Measurements from ENCODE around the gene HDAC2.
"Not testable (repeated sequence)": the region's sequence is repeated elsewhere in the genome, so short reads cannot be mapped to it uniquely, and the experiment has no call there.

The HDAC2 gene

DNA sequence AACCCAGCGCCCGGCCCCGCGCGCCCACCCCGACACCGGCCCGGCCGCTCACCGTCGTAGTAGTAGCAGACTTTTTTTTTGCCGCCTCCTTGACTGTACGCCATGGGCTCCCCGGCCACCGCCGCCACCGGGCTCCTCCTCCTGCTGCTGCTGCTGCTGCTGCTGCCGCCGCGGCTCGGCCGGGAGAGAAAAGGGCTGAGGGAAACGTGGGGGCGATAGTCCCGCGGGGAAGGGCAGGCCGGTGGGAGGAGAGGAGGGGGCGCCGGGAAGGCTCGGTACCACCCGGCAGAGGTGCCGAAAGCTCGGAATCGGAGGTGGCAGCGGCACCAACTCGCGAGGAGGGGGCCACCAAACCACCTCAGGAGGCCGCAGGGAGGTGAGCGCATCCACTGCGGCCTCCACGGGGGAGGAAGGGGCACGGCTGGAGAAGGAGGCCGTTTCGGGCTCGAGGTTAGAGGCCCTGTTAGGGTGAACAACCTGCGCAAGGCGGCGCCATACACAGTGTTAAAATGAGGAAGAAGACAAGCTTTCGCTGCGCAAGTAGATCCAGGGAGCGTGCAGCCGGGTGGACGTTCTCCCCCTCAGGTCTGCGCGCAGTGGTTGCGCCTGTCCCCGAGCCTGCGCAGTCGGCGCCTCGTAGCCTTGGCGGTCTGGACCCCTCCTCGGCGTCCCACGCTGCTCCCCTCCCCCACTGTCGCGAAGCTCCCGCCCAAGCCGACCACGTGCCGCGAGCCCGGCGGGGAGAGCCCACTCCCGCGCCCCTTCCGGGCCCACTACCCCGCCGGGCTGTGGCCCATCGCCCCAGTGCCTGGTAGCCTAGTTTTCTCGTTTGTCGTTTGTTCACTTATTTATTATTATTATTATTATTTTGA lies at the start of gene HDAC2:
Gene HDAC2, minus strand, starts transcription at position 344 of the 872 bp plus-strand sequence. Its CDS starts 240 bp downstream, at position 104.
- DNase-seq: peak; percentile 51

DNA sequence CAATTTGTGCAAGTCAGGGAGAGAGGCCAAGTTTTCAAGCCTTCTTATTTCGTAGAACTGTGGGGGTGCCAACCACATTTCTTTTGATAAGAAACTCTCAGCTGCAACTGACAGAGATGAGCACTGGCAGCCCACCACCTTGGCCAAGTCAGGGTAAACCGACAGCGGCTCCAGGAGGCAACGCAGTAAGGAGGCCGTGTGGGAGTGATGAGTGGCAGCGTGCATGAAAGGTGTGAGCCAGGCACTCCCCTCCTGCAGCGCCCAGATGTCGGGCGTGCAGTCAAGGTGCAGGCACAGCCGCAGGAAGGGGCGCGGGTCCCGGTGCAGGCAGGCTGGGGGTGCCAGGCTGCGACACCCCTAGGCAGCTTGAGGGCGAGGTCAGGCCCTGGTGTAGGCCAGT lies 49.2 kb upstream of the HDAC2 start:
- no peak for DNase-seq

DNA sequence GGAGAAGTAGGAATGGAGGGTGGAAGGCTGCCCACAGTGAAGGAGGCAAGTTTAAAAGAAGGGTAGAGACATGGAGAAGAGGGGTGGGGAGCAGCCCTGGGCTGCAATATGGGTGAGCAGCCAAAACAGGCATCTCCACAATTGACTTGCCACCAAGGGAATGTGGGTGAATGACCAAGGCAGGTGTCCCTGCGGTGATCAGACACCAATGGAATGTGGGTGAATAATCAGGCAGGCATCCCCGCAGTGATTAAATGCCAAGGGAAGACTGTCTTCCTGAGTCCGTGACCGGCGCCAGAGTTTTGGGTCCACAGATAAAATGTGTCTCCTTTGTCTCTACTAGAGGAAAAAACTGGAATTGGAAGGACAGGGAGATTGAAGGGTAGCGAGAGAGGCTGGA lies 46.2 kb upstream of the HDAC2 start:
- DNase-seq: not testable (repeated sequence)

DNA sequence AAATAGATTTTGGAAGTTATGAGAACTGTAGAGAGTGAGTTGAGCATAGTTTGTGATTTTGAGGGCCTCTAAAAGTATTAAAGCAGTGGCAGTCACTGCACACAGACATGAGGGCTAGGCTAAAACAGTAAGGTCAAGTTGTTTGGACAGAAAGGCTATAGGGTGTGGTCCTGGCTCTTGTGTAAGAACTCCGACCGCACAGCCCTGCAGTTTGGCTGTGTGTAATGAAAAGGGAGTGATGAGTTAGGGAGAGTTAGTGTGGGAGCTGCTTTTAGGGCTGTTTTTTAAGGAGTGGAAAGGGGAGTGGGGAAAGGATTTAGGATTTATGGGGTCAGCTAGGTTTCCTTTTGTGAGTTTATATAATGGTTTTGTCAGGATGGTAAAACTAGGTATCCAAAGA lies 43.2 kb upstream of the HDAC2 start:
- DNase-seq: not testable (repeated sequence)

DNA sequence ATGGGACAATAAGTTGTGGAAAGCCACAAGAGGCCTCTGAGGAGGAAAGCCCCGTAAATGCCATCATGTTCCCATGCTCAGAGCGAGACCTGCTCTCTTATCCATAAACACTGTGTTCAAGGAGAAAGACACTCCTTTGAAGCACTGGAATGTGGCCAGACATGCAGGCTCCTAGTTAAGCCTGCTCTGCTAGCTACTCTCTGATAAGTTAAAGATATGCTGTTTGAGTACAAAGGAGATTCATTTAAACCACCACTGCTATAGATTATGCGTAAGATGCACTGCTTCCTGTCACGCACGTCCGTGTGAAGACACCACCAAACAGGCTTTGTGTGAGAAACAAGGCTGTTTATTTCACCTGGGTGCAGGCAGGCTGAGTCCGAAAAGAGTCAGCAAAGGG lies 40.5 kb upstream of the HDAC2 start:
- DNase-seq: not testable (repeated sequence)

DNA sequence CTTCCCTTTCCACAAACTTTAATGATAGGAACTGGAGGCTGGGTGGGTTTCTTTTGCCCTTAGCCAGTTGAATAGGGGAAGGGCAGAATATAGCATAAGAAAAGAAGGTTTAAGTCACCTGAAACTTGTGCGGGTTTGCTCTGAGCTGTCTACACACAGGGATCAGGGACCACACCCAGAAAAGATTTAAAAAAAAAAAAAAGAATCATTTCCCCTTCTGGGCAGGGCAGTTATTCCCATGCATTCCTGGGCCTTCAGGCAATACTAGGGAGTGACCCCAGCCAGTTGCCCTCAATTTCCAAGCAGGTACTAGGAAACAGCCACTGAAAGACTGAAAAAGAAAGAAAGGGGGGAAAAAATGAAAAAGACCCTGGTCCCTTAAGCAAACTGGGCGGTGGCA lies 39.6 kb upstream of the HDAC2 start:
- DNase-seq: no peak

DNA sequence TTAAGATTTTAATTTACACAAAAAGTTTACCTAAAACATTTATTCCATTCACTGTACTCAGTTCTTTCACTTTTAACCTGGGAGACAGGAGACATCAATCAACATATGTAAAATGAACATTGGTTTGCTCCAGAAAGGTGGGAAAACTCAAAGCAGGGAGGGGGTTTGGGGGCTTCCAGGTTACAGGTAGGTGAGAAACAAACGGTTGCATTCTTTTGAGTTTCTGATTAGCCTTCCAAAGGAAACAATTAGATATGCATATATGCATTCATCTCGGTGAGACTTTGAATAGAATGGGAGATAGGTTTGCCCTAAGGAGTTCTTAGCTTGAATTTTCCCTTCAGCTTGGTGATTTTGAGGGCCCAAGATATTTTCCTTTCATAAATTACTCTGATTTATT lies 38.2 kb upstream of the HDAC2 start:
- no peak for DNase-seq

DNA sequence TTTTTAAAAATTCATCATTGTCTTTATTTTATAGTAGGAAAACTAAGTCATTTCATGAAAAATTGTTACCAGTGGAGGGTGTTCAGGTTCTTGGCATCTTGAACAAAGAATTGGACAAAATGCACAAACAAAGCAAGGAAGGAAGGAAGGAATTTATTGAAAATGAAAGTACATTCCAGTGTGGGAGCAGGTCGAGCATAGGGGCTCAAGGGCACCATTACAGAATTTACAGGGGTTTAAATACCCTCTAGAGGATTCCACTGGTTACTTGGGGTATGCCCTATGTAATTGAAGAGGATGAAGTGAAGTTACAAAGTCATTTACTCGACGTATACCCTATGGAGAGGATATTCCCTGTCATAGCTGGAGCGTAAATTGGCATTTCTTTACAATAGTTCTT lies 37.4 kb upstream of the HDAC2 start:
- no peak for DNase-seq

DNA sequence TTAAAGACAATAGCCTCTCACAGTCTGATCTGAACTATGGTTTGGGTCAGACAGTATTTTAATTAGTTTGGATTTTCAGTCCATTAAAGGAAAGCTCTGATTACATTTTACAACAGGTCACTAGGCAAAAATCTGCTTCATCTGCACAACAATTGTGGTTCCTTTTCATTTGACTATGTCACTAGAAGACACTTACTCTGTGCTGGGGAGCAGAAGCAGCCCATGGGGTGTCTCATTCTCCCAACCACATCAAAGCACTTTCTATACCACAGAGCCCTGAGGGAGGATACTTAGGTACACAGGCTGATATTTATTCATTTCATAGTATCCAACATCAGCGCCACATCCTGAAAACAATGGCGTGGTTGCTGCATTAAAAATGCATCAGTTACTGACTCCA lies 36.6 kb upstream of the HDAC2 start:
- DNase-seq: no peak

DNA sequence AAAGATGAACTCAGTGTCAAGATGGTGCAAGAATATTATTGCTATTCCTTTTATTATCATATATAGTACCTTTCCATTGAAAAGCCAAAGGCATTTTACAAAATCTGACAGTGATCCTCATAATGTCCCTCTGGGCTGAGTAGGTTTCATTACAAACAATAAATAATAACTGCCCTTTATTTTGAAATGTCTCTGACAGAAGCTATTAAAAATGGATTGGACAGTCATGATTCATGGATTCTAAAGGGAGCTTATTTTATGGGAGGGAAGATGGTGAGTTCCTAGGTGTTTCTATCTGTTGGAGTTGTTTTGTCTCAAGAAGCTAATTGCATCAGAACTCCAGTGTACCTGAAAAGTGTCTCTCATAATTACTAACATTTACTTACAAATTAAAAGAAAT lies 30.4 kb upstream of the HDAC2 start:
- no peak for DNase-seq

DNA sequence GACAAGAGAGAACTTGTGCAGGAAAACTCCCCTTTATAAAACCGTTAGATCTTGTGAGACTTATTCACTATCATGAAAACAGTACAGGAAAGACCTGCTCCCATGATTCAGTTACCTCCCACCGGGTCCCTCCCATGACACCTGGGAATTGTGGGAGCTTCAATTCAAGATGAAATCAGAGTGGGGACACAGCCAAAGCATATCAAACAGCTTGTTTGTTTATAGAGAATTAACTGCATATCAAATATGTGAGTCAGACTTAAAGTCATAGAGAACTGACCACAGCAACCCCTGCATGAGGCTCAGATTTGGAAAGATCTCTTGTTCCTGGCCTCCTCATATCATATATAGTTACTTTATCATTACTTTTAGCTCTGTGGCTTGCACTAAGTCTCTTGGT lies 29.1 kb upstream of the HDAC2 start:
- DNase-seq: no peak

DNA sequence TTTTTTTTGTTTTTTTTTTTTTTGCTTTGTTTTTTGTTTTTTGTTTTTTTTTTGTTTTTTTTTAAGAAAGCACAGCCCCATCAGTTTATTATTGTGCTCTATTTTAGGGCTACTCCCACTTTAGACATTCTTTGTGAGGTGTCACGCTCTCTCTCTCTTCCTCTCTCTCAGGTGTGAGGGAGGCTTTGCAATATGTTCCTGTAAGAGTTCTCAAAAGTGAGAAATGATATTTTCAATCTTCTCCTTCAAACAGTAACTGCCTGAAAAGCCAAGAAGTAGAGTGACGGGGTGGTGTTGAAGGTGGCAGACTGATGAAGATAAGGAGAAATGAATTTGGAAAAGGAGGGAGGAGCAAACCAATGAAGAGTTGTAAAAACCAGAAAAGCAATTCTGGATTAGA lies 28.3 kb upstream of the HDAC2 start:
- no peak for DNase-seq

DNA sequence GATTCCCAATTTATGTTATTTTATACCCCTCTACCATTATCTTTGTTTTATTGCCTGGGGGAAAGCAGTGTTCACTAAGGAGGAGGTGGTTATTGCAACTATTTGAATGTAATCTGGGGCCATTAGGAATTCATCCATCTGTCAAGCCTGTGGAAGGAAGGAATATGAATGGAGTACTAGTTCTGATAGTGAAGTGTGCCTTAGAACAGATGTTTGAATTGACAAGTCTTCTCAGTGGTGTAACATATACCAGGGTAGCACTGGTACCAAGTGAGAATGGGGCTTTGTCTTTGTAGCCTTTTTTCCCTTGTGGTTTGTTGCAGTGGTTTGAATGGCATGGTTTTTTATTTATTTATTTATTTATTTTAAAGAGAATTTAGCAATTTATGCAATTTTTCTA lies 27.9 kb upstream of the HDAC2 start:
- DNase-seq: no peak

DNA sequence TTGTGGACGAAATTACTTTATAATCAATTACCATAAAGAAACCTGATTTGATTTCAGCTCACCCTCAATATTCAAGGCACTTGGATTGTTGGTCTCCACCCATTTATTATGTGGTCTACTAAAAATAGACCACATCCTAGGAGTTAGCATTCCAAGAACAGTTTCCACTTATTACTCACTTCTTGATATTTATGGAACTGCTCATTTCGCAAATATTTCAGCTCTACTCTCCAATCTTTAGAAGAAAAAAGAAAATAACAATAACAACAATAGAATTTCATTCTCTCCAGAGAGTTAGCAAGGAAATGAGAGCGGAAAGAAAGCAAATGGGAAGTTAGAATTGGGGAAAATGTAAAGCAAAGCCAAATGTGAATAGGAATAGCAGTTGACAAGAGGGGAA lies 26.2 kb upstream of the HDAC2 start:
- DNase-seq: no peak

DNA sequence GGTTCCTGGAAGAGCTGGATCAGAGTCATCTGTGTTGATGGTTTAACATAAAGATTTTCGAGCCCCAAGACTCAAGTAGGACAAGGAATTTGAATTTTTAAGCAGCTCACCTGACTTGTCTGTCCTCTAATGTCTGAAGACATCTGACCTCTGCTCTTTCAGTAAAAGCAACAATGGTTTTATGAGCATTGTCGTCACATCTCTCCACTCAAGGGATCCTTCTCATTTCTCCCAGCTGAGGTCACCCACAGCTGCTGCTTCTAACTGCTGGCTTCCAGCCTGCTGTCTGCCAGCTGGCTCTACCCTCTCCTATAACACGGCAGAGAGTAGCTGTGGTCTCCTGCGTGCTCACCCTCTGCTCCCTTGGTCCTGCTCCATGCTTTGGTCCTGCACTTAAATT lies 24.7 kb upstream of the HDAC2 start:
- peak; percentile 71 for DNase-seq

DNA sequence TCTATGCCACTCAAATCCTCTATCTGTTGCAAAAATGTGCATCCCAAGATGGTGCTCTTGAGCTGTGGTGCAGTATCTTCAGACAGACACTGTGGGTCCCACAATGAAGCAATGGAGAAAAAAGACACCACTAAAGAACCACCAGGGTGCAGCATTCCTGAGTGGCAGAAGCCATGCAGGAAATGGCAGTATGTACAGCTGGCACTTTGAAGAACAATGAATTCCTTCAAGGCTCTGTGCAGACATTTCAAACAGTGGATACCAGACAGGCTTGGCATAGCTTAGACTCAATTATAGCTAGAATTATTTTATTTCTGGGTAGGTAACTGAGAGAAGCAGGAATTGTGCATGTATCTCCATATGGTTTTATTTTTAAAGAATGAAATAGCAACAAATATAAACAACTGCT lies 24.0 kb upstream of the HDAC2 start:
- peak; percentile 25 for DNase-seq

DNA sequence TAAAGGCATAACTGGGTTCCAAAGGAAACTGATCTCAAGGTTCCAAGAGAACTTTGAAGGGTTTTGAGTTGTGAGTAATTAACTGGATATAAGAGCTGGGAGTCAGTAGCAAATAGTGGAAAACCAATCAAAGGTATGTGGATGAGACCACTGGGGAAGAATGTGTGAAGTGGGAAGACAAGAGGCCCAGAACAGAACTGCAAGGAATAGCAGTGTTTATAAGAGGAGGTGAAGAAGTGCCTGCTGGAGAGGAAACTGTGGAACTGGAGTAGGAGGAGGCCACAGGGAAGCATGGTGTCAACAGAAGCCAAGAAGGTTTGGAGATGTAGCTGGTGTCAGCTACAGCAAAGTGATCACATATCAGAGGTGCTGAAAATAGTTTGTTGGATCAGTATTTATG lies 18.7 kb upstream of the HDAC2 start:
- no peak for DNase-seq

DNA sequence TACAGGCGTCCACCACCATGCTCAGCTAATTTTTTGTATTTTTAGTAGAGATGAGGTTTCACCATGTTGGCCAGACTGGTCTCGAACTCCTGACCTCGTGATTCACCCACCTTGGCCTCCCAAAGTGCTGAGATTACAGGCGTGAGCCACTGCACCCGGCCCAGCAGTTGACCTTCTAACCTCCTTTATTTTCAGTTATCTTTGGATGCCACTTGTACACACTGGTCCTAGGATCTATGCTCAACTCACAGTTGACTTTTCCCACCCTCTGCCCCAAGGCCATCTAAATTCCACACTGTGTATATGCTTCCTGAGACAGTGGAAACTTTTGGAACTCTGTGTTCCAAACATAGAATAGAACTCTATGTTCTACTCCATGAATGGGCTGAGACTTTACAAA lies 11.7 kb upstream of the HDAC2 start:
- DNase-seq: not testable (repeated sequence)

DNA sequence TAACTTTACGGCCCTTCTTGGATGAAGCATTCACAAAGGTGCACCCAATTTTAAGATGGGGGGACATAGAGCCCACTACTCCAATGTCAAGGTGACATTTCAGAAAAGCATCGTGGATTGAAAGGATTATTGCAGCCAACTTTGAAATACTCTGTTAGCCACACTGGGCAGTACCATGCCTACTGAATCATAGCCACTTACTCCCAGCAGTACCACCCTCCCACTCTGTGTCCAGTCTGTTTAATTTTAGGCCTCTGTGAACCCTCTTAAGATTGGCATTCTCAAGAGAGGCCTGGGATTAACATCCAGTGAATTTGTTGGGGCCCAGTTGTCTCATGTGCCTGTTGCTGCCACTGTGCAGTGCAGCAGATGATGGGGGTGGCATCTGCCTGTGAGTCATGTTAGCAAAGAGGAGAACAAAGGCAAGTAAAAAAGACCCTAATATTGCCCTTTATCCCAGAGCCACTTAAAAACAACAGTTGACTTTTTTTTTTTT lies 11.2 kb upstream of the HDAC2 start:
- DNase-seq: no peak

DNA sequence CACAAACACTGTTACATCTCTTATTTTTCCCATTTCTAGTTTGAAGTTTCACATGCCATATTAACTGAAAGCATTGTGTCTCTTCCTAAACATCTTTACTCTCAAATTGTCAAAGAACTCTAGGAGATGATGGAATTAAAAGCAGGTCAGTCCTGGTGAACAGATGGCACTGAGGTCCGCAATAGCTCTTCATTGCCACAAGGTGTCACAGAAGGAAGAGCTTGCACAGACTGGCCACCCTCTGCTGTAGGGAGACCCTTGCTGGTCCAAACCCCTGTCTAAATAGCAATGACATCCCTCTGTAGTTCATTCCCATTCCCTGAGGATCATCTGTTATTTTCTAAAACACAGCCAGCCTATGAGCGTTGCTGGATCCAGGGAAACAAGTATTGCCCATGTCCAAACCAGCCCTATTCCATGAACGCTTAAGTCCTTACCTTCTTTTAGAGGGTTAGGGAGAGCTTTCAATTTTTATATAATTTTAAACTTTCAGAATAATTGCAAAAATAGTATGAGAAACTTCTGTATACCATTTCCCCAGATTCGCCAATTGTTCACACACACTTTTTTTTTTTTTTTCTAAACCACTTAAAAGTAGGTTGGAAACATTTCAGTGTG lies 10.1 kb upstream of the HDAC2 start:
- DNase-seq: peak; percentile 16

DNA sequence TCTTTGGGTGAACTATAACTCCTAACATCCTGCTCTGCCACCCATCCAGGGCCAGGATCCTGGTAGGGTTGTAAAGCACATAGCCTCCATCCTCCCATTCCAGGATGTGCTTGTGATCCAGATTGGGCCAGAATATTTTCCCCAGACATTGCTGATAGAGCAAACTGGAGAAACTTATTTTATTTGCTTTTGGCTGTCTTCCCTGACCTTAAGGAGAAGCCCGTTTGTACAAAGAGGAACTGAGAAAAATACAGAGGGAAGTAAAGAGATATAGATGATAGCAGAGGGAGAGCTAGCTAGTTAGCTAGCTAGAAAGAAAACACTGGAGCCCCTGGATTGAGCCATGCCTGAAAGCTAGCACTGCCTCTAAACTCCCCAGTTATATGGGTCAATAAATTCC lies 9.0 kb upstream of the HDAC2 start:
- no peak for DNase-seq

DNA sequence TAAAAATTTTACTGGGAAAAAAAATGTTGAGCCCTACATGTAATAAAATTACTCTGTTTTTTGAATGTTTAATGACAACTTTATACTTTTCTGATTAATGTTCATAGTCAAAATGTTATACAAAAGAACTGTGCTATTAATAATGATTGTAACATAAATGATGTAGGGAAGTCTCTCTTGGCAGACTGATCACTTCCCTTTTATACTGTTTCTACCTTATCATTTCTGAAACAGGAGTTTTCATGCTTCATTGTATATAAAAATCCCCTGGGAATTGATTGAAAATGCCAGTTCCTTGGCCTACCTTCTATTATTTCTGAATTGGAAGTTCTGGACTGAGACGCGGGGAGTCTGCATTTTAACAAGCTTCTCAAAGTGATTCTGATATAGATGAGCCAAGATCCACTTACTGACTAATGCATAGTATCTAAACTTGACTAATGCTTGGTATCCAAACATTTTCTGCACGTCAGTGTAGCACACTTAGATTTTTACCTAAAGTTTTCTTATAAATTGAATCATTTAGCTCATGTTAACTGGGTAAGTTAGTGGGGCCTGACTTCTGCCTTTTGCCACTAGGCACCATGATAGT lies 7.2 kb upstream of the HDAC2 start:
- DNase-seq: no peak

DNA sequence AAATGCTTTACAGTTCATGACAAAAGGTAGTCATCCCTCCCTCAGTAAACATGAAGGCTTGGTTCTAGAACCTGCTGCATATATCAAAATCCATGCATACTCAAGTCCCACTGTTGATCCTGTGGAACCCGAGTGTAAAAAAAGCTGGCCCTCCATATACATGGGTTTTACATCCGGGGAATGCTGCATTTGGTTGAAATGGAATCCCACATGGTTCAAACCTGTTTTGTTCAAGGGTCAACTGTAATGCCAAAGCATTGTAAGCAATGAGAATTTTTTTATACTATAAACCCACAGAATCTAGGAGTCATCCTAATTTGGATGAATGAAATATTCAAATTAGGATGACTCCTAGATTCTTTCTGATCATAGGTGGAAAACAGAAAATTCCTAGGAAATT lies 5.9 kb upstream of the HDAC2 start:
- no peak for DNase-seq

DNA sequence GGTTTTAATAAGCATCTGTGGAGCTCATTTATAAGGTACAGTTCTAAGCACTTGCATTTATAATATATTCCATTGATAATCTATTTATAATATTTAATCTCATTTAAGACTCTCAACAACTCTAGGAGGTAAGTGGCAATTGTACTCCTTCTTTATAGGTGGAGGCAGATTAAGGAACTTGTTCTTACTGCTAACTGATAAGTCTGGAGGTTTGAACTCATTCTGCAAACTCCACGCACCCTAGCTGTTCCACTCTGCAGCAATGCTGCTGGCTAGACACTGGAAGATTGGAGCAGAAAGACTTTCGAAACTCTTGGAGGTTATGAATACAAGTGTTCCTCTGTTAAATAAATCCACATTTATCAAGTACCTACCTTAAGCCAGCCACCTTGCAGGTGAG lies 793 bp upstream of the HDAC2 start:
- DNase-seq: peak; percentile 51
